Measurements from ENCODE around the gene SAMMSON. TPM values are rescaled to one million over a fixed set of nuclear protein-coding genes. Genes with fewer than 3 reads are reported as not detected.
A peak's percentile ranks its signal among the peaks of the same experiment; 100 is the strongest.

The SAMMSON gene
- total RNA-seq, 1 donor from 2014 or later, result not detected

DNA sequence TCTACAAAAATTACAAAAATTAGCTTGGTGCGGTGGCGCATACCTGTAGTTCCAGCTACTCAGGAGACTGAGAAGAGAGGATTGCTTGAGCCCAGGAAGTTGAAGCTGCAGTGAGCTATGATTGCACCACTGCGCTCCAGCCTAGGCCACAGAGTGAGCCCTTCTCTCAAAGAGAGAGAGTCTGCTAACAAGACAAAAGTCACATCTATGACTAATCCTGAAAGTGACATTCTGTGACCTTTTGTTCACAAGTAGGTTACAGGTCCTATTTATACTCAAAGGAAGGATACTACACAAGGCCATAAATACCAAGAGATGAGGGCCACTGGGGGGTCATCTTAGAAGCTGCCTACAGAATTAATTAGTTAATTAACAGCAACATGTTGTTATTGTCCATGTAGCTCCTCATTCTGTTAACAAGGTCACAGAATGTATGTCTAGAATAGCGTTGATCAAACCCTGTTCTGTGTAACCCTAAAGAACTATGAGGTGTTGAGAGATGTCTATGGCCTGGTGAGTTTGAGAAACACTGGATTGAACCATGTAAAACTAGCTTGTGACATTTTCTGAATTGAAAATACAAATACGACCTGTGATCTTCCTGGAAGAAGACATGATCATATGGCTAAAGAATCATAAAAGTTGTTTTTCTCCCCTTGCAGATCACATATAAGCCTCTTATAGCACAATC, 97.0 kb downstream of the SAMMSON start:
- Mint-ChIP-seq H3K9me3 (peaks cover 3% of the 10 kb centered on the region), H3K27ac (no peak overlapping the region), H3K27me3 (ENCODE audit: low read depth) (no peaks in the 10 kb centered on the region), H3K4me3 (no peak overlapping the region), H3K36me3 (no peaks in the 10 kb centered on the region), H3K4me1 (no peaks in the 10 kb centered on the region)
- TF ChIP-seq, protein P1, sequence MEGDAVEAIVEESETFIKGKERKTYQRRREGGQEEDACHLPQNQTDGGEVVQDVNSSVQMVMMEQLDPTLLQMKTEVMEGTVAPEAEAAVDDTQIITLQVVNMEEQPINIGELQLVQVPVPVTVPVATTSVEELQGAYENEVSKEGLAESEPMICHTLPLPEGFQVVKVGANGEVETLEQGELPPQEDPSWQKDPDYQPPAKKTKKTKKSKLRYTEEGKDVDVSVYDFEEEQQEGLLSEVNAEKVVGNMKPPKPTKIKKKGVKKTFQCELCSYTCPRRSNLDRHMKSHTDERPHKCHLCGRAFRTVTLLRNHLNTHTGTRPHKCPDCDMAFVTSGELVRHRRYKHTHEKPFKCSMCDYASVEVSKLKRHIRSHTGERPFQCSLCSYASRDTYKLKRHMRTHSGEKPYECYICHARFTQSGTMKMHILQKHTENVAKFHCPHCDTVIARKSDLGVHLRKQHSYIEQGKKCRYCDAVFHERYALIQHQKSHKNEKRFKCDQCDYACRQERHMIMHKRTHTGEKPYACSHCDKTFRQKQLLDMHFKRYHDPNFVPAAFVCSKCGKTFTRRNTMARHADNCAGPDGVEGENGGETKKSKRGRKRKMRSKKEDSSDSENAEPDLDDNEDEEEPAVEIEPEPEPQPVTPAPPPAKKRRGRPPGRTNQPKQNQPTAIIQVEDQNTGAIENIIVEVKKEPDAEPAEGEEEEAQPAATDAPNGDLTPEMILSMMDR (IDR thresholded peaks at IDR 0.05; ENCODE audit: unreplicated experiment), result no peak
- no peak for DNase-seq (ENCODE audit: low spot score in 2 of 2, unreplicated experiment in 2 of 2)

DNA sequence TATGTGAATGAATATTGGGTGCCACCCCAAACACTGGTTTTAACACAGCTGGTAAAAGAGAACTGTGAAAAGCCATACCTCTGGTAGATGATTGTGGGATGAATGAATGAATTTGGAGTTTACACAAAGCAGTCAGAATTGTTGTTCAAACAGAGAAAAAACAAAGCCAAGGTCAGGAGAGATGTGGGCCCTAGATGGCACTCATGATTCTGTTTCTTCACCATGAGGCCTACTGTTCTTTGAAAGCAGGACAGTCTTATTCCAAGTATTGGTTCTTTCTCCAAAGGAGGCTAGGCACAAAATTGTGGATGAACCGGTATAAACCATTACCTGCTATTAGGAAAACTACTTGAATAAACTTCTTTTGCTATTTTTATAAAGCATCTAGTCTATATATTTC, 97.6 kb downstream of the SAMMSON start:
- H3K4me1 Mint-ChIP-seq, result no peaks in the 10 kb centered on the region
- H3K9me3 Mint-ChIP-seq, result peaks cover 3% of the 10 kb centered on the region
- no peak overlapping the region for H3K27ac Mint-ChIP-seq
- TF ChIP-seq, protein P1 (IDR thresholded peaks at IDR 0.05; ENCODE audit: unreplicated experiment), result no peak
- DNase-seq (ENCODE audit: low spot score in 2 of 2, unreplicated experiment in 2 of 2), result no peak
- peaks cover under 1% of the 10 kb centered on the region for H3K27me3 Mint-ChIP-seq (ENCODE audit: low read depth)
- no peaks in the 10 kb centered on the region for H3K36me3 Mint-ChIP-seq
- H3K4me3 Mint-ChIP-seq, result no peak overlapping the region

DNA sequence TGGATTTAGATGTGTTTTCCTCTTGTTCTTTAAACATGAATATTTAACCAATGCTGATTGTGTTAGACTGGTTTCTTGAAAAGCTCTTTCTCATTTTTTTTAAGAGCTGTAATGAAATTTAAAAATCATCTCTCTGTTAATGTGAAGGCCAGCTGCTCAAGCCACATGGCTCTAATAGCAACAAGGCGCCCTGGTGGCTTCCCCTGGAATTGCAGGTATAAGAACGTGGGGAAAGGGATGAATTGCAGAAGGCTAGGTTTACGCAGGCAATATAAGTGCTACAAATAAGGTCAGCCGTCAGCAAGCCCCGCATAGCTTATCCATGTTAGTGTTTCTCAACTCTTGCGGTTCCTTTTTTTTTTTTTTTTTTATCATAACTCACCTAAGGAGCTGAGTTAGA, 108.5 kb downstream of the SAMMSON start:
- TF ChIP-seq, protein P1 (IDR thresholded peaks at IDR 0.05; ENCODE audit: unreplicated experiment), result peak; percentile 32
- H3K36me3 Mint-ChIP-seq, result no peaks in the 10 kb centered on the region
- H3K4me1 Mint-ChIP-seq, result no peaks in the 10 kb centered on the region
- peaks cover 8% of the 10 kb centered on the region for H3K9me3 Mint-ChIP-seq
- H3K27me3 Mint-ChIP-seq (ENCODE audit: low read depth), result peaks cover 35% of the 10 kb centered on the region
- H3K27ac Mint-ChIP-seq, result no peak overlapping the region
- H3K4me3 Mint-ChIP-seq, result no peak overlapping the region
- no peak for DNase-seq (ENCODE audit: low spot score in 2 of 2, unreplicated experiment in 2 of 2)

DNA sequence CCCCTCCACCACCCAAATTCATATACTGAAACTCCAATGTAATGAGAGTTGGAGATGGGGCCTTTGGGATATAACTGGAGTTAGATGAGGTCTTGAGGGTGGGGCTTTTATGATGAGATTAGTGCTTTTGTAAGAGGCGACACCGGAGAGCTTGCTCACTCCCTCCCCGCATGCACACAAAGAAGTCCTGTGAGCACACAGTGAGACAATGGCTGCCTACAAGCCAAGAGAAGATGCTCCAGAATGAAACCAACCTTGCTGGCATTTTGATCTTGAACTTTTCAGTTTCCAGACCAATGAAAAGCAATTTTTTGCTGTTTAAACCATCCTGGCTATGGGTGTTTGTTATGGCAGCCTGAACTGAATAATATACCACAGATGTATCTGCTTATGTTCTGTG, 109.0 kb downstream of the SAMMSON start:
- H3K27ac Mint-ChIP-seq, result no peak overlapping the region
- DNase-seq (ENCODE audit: low spot score in 2 of 2, unreplicated experiment in 2 of 2), result no peak
- no peaks in the 10 kb centered on the region for H3K36me3 Mint-ChIP-seq
- TF ChIP-seq, protein P1 (IDR thresholded peaks at IDR 0.05; ENCODE audit: unreplicated experiment), result no peak
- no peaks in the 10 kb centered on the region for H3K4me1 Mint-ChIP-seq
- peaks cover 36% of the 10 kb centered on the region for H3K27me3 Mint-ChIP-seq (ENCODE audit: low read depth)
- H3K9me3 Mint-ChIP-seq, result peaks cover 8% of the 10 kb centered on the region
- H3K4me3 Mint-ChIP-seq, result no peak overlapping the region

DNA sequence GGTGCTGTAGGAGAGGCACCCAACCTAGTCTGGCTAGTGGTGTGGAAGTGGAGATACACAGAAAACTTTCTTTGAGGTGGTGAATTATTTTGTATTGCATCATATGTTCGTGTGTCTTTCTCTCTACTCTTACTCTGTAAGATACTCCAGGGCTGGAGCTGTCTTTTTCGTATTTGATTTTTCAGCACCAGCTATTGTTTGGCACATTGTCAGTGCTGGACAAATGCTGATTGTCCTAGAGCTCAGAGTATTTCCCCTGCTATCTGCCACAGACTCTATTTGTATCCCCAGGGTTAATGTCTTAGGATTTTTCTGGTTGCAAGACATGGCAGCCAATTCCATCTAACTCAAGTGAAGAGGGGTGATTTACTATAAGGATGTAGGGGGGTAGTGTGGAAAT, 110.5 kb downstream of the SAMMSON start:
- H3K36me3 Mint-ChIP-seq, result no peaks in the 10 kb centered on the region
- H3K27ac Mint-ChIP-seq, result no peak overlapping the region
- peaks cover 8% of the 10 kb centered on the region for H3K9me3 Mint-ChIP-seq
- no peak overlapping the region for H3K4me3 Mint-ChIP-seq
- no peak for DNase-seq (ENCODE audit: low spot score in 2 of 2, unreplicated experiment in 2 of 2)
- H3K4me1 Mint-ChIP-seq, result no peaks in the 10 kb centered on the region
- TF ChIP-seq, protein P1 (IDR thresholded peaks at IDR 0.05; ENCODE audit: unreplicated experiment), result no peak
- H3K27me3 Mint-ChIP-seq (ENCODE audit: low read depth), result peaks cover 39% of the 10 kb centered on the region
